ENCODE measurements around the gene VPS13D. TPM values are rescaled to one million over a fixed set of nuclear protein-coding genes. Genes with fewer than 3 reads are reported as not detected.

Gene VPS13D
- total and polyA plus RNA-seq, 2 experiments from 2014 or later, result 10.7 to 34.9 TPM

- no peak for ATAC-seq
These were observed 43.2 kb upstream of the VPS13D start for GRCh38 chr1:12186679-12186985.

More at GRCh38 chr1:12186679-12186985, 43.2 kb upstream of the VPS13D start:
- Histone ChIP-seq H3K79me2 (replicated peaks; ENCODE audit: insufficient read depth) (no peaks in the 10 kb centered on the region), H2AFZ (no peak overlapping the region), H3K27me3 (ENCODE audit: insufficient read depth) (no peaks in the 10 kb centered on the region), H3F3A (replicated peaks; ENCODE audit: low read depth) (no peaks in the 10 kb centered on the region), H3K27ac (ENCODE audit: low read depth) (no peak overlapping the region), H4K20me1 (replicated peaks; ENCODE audit: insufficient read depth) (no peaks in the 10 kb centered on the region), H3K9me2 (ENCODE audit: insufficient read depth) (no peaks in the 10 kb centered on the region), H3K4me2 (no peak overlapping the region), H3K36me3 (ENCODE audit: insufficient read depth) (no peaks in the 10 kb centered on the region), H3K4me1 (ENCODE audit: insufficient read depth) (peaks cover 7% of the 10 kb centered on the region; the same call in 1 of the 2 replicates), H3K4me3 (no peak overlapping the region)
- peaks cover 15% of the 10 kb centered on the region for H3K9me3 Mint-ChIP-seq
- H3K27me3 Mint-ChIP-seq (ENCODE audit: insufficient read depth, low read depth, poor library complexity), result peaks cover 12% of the 10 kb centered on the region
- no peak for DNase-seq (ENCODE audit: low spot score)
- H3K27ac Mint-ChIP-seq, result no peak overlapping the region
- peaks cover 11% of the 10 kb centered on the region for H3K36me3 Mint-ChIP-seq (ENCODE audit: low read depth)
- TF ChIP-seq ETS1 (IDR thresholded peaks at IDR 0.05) (no peak), POLR2AphosphoS5 (IDR thresholded peaks at IDR 0.05; ENCODE audit: low read depth) (no peak), NANOG (IDR thresholded peaks at IDR 0.05; ENCODE audit: borderline replicate concordance) (no peak), CREB1 (CRISPR knock-in tag; IDR thresholded peaks at IDR 0.05; ENCODE audit: low read depth) (no peak), EZH2 (IDR thresholded peaks at IDR 0.05; ENCODE audit: low read depth, unreplicated experiment) (no peak), ZNF114 (CRISPR knock-in tag; IDR thresholded peaks at IDR 0.05) (no peak), EZH2phosphoT487 (IDR thresholded peaks at IDR 0.05; ENCODE audit: unreplicated experiment) (no peak), CTCF (conservative IDR thresholded peaks at IDR 0.05; ENCODE audit: low read depth in 2 of 2) (no peak), ZNF331 (CRISPR knock-in tag; IDR thresholded peaks at IDR 0.05; ENCODE audit: low read depth) (no peak), JUNB (IDR thresholded peaks at IDR 0.05; ENCODE audit: unreplicated experiment) (no peak), REST (IDR thresholded peaks at IDR 0.05; ENCODE audit: unreplicated experiment) (no peak), STAT1 (IDR thresholded peaks at IDR 0.05; ENCODE audit: unreplicated experiment) (no peak), ZNF462 (CRISPR knock-in tag; IDR thresholded peaks at IDR 0.05) (no peak)
- peaks cover 21% of the 10 kb centered on the region for H3K4me1 Mint-ChIP-seq
- no peak overlapping the region for H3K4me3 Mint-ChIP-seq

All from GM23338 (cell line).